WTC11 (cell line): Measurements from ENCODE around the gene ASPHD1. TPM values are rescaled to one million over a fixed set of nuclear protein-coding genes. Genes with fewer than 3 reads are reported as not detected.

ENCODE experiments used
- ATAC-seq: fragments of 200-7000 bp; cut with Tn5 transposase; 2 replicates; pipeline ENCODE4 v1.10.0; 2021; ENCODE audit warnings: mild to moderate bottlenecking, moderate library complexity
- CTCF ChIA-PET: fragments of 300-600 bp; sonication (Branson Sonifier 250); formaldehyde crosslinking; loops from one replicate; lab custom pipeline; 2021; ENCODE audit warnings: antibody characterized with exemption; lab: Charles Lee
- POLR2A ChIA-PET: fragments of 350-600 bp; sonication (Branson Sonifier 250); formaldehyde crosslinking; loops from one replicate; lab custom pipeline; 2021; ENCODE audit warnings: antibody characterized with exemption; lab: Charles Lee
- DNase-seq: peaks from one replicate; pipeline ENCODE4 v3.0.0; 2021; ENCODE audit warnings: low spot score
- H3K27ac Mint-ChIP-seq: 2 replicates; pipeline ENCODE4 v1.8.0; 2021; ENCODE audit warnings: mixed read lengths
- H3K27me3 Mint-ChIP-seq: 2 replicates; pipeline ENCODE4 v1.8.0; 2021; ENCODE audit warnings: low read depth, mild to moderate bottlenecking, moderate library complexity, mixed read lengths
- H3K36me3 Mint-ChIP-seq: 2 replicates; pipeline ENCODE4 v1.8.0; 2021; ENCODE audit warnings: mixed read lengths
- H3K4me1 Mint-ChIP-seq: 2 replicates; pipeline ENCODE4 v1.8.0; 2022; ENCODE audit warnings: mixed read lengths
- H3K4me3 Mint-ChIP-seq: 2 replicates; pipeline ENCODE4 v1.8.0; 2021; ENCODE audit warnings: mild to moderate bottlenecking, moderate library complexity, mixed read lengths
- H3K9me3 Mint-ChIP-seq: 2 replicates; pipeline ENCODE4 v1.8.0; 2021; ENCODE audit warnings: mixed read lengths
- CBFB ChIP-seq: sonication (generic); formaldehyde crosslinking; IDR thresholded peaks from 2 replicates; pipeline ENCODE4 v1.8.1; 2022; ENCODE audit warnings: mild to moderate bottlenecking, low read depth, missing genetic modification reagents
- CREB1 ChIP-seq: sonication (generic); formaldehyde crosslinking; IDR thresholded peaks from 2 replicates; pipeline ENCODE4 v1.8.0; 2023; ENCODE audit warnings: mild to moderate bottlenecking, missing genetic modification reagents
- FOXP1 ChIP-seq: sonication (generic); formaldehyde crosslinking; IDR thresholded peaks from 2 replicates; pipeline ENCODE4 v1.8.0; 2022; ENCODE audit warnings: missing genetic modification reagents, mild to moderate bottlenecking, moderate library complexity, borderline replicate concordance
- GABPB1 ChIP-seq: sonication (generic); formaldehyde crosslinking; IDR thresholded peaks from 2 replicates; pipeline ENCODE4 v1.8.1; 2023; ENCODE audit warnings: mild to moderate bottlenecking, missing genetic modification reagents
- GRHL2 ChIP-seq: fragments of 250-450 bp; sonication (Bioruptor Pico); IDR thresholded peaks from 2 replicates; pipeline ENCODE4 v1.8.0; 2022; ENCODE audit warnings: mild to moderate bottlenecking, moderate library complexity; ENCODE audit not compliant: insufficient replicate concordance, severe bottlenecking
- JUN ChIP-seq: sonication (generic); formaldehyde crosslinking; IDR thresholded peaks from 2 replicates; pipeline ENCODE4 v1.8.0; 2023; ENCODE audit warnings: mild to moderate bottlenecking, missing genetic modification reagents
- KAT7 ChIP-seq: sonication (generic); formaldehyde crosslinking; IDR thresholded peaks from 2 replicates; pipeline ENCODE4 v1.8.1; 2023; ENCODE audit warnings: missing genetic modification reagents, mild to moderate bottlenecking, borderline replicate concordance
- MYBL2 ChIP-seq: sonication (generic); formaldehyde crosslinking; IDR thresholded peaks from 2 replicates; pipeline ENCODE4 v1.8.1; 2023; ENCODE audit warnings: mild to moderate bottlenecking, moderate library complexity, missing genetic modification reagents
- NR1H2 ChIP-seq: sonication (generic); formaldehyde crosslinking; IDR thresholded peaks from 2 replicates; pipeline ENCODE4 v1.9.0; 2021; ENCODE audit warnings: mild to moderate bottlenecking, moderate library complexity, missing genetic modification reagents
- NR3C1 ChIP-seq: sonication (generic); formaldehyde crosslinking; conservative IDR thresholded peaks from 2 replicates; pipeline ENCODE4 v1.8.1; 2023; ENCODE audit warnings: low read depth, mild to moderate bottlenecking, missing genetic modification reagents
- OVOL2 ChIP-seq: fragments of 250-450 bp; sonication (Bioruptor Pico); IDR thresholded peaks from 2 replicates; pipeline ENCODE4 v1.9.0; 2021; ENCODE audit warnings: mild to moderate bottlenecking, borderline replicate concordance
- RELA ChIP-seq: sonication (generic); formaldehyde crosslinking; IDR thresholded peaks from 2 replicates; pipeline ENCODE4 v1.8.1; 2022; ENCODE audit warnings: missing genetic modification reagents, mild to moderate bottlenecking, borderline replicate concordance
- TEAD4 ChIP-seq: sonication (generic); formaldehyde crosslinking; IDR thresholded peaks from 2 replicates; pipeline ENCODE4 v1.8.0; 2022; ENCODE audit warnings: mild to moderate bottlenecking, missing genetic modification reagents
- ZBTB21 ChIP-seq: sonication (generic); formaldehyde crosslinking; IDR thresholded peaks from 2 replicates; pipeline ENCODE4 v1.8.1; 2023; ENCODE audit warnings: mild to moderate bottlenecking, missing genetic modification reagents, borderline replicate concordance
- ZNF138 ChIP-seq: sonication (generic); formaldehyde crosslinking; conservative IDR thresholded peaks from 2 replicates; pipeline ENCODE4 v1.8.1; 2022; ENCODE audit warnings: mild to moderate bottlenecking, moderate library complexity, missing genetic modification reagents
- ZNF219 ChIP-seq: sonication (generic); formaldehyde crosslinking; IDR thresholded peaks from 2 replicates; pipeline ENCODE4 v1.8.0; 2023; ENCODE audit warnings: missing genetic modification reagents, mild to moderate bottlenecking, borderline replicate concordance
- ZNF396 ChIP-seq: fragments of 250-450 bp; sonication (Bioruptor Pico); IDR thresholded peaks from 2 replicates; pipeline ENCODE4 v1.8.0; 2021; ENCODE audit warnings: mild to moderate bottlenecking, moderate library complexity, borderline replicate concordance
- ZNF423 ChIP-seq: fragments of 250-450 bp; sonication (Bioruptor Pico); IDR thresholded peaks from 2 replicates; pipeline ENCODE4 v2.1.2; 2022; ENCODE audit warnings: mild to moderate bottlenecking, moderate library complexity
- ZNF671 ChIP-seq: fragments of 250-450 bp; sonication (Bioruptor Pico); IDR thresholded peaks from 2 replicates; pipeline ENCODE4 v1.8.0; 2021; ENCODE audit warnings: mild to moderate bottlenecking
- total RNA-seq: library from RNA; stranded (reverse); gene quantifications from 3 replicates; pipeline ENCODE4 v1.2.3, GENCODE V29; 2021
- TF ChIP-seq, protein P1 (sequence below): sonication (generic); formaldehyde crosslinking; IDR thresholded peaks from 2 replicates; pipeline ENCODE4 v1.8.0; 2022; ENCODE audit warnings: missing genetic modification reagents
- TF ChIP-seq, protein P2 (sequence below): sonication (generic); formaldehyde crosslinking; IDR thresholded peaks from 2 replicates; pipeline ENCODE4 v1.8.1; 2022; ENCODE audit warnings: mild to moderate bottlenecking, missing genetic modification reagents, moderate library complexity, borderline replicate concordance
- TF ChIP-seq, protein P3 (sequence below): sonication (generic); formaldehyde crosslinking; IDR thresholded peaks from 2 replicates; pipeline ENCODE4 v1.8.0; 2023; ENCODE audit warnings: missing genetic modification reagents
- TF ChIP-seq, protein P4 (sequence below): sonication (generic); formaldehyde crosslinking; IDR thresholded peaks from 2 replicates; pipeline ENCODE4 v1.8.0; 2022; ENCODE audit warnings: mild to moderate bottlenecking, missing genetic modification reagents
- TF ChIP-seq, protein P5 (sequence below): sonication (generic); formaldehyde crosslinking; IDR thresholded peaks from 2 replicates; pipeline ENCODE4 v1.8.1; 2022; ENCODE audit warnings: missing genetic modification reagents, borderline replicate concordance
- TF ChIP-seq, protein P6 (sequence below): sonication (generic); formaldehyde crosslinking; IDR thresholded peaks from 2 replicates; pipeline ENCODE4 v1.8.1; 2023; ENCODE audit warnings: mild to moderate bottlenecking, missing genetic modification reagents
- TF ChIP-seq, protein P7 (sequence below): fragments of 250-450 bp; sonication (Bioruptor Pico); IDR thresholded peaks from 2 replicates; pipeline ENCODE4 v1.9.0; 2021; ENCODE audit warnings: moderate library complexity, mild to moderate bottlenecking, inconsistent platforms, borderline replicate concordance

ASPHD1 gene
- total RNA-seq, 1 experiment from 2014 or later = 26.9 TPM

DNA sequence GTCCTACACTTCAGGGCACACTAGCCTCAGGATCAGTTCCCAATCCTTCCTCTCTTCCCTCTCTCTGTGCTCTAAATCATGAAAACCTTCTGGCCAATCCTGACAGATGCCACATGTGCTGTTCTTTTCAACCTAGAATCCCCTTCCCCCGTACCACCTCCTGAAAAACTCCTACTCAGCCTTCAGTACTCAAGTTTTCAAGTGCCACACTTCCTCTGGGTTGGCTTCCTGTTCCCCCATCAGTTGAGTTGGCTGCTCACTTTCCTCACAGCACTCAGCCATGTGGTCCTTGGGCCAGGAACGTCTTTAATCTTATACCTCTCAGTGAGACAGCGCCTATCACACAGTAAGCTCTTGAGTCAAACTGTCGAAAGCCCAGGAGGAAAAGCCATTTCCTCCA is 3.3 kb downstream of the ASPHD1 start (continued):
- TF ChIP-seq, protein P1, sequence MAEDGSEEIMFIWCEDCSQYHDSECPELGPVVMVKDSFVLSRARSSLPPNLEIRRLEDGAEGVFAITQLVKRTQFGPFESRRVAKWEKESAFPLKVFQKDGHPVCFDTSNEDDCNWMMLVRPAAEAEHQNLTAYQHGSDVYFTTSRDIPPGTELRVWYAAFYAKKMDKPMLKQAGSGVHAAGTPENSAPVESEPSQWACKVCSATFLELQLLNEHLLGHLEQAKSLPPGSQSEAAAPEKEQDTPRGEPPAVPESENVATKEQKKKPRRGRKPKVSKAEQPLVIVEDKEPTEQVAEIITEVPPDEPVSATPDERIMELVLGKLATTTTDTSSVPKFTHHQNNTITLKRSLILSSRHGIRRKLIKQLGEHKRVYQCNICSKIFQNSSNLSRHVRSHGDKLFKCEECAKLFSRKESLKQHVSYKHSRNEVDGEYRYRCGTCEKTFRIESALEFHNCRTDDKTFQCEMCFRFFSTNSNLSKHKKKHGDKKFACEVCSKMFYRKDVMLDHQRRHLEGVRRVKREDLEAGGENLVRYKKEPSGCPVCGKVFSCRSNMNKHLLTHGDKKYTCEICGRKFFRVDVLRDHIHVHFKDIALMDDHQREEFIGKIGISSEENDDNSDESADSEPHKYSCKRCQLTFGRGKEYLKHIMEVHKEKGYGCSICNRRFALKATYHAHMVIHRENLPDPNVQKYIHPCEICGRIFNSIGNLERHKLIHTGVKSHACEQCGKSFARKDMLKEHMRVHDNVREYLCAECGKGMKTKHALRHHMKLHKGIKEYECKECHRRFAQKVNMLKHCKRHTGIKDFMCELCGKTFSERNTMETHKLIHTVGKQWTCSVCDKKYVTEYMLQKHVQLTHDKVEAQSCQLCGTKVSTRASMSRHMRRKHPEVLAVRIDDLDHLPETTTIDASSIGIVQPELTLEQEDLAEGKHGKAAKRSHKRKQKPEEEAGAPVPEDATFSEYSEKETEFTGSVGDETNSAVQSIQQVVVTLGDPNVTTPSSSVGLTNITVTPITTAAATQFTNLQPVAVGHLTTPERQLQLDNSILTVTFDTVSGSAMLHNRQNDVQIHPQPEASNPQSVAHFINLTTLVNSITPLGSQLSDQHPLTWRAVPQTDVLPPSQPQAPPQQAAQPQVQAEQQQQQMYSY (CRISPR knock-in tag) = no peak
- no peak for TF ChIP-seq ZNF423 (CRISPR knock-in tag)
- TF ChIP-seq, protein P2, sequence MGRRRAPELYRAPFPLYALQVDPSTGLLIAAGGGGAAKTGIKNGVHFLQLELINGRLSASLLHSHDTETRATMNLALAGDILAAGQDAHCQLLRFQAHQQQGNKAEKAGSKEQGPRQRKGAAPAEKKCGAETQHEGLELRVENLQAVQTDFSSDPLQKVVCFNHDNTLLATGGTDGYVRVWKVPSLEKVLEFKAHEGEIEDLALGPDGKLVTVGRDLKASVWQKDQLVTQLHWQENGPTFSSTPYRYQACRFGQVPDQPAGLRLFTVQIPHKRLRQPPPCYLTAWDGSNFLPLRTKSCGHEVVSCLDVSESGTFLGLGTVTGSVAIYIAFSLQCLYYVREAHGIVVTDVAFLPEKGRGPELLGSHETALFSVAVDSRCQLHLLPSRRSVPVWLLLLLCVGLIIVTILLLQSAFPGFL (CRISPR knock-in tag) = no peak
- no peak for TF ChIP-seq FOXP1 (CRISPR knock-in tag)
- TF ChIP-seq ZNF138 = no peak
- no peak for TF ChIP-seq ZNF396
- TF ChIP-seq ZNF219 = no peak
- TF ChIP-seq, protein P3, sequence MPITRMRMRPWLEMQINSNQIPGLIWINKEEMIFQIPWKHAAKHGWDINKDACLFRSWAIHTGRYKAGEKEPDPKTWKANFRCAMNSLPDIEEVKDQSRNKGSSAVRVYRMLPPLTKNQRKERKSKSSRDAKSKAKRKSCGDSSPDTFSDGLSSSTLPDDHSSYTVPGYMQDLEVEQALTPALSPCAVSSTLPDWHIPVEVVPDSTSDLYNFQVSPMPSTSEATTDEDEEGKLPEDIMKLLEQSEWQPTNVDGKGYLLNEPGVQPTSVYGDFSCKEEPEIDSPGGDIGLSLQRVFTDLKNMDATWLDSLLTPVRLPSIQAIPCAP = no peak
- no peak for TF ChIP-seq NR3C1
- no peak for TF ChIP-seq CREB1 (CRISPR knock-in tag)
- TF ChIP-seq, protein P4, sequence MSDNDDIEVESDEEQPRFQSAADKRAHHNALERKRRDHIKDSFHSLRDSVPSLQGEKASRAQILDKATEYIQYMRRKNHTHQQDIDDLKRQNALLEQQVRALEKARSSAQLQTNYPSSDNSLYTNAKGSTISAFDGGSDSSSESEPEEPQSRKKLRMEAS (CRISPR knock-in tag) = no peak
- no peak for TF ChIP-seq MYBL2

DNA sequence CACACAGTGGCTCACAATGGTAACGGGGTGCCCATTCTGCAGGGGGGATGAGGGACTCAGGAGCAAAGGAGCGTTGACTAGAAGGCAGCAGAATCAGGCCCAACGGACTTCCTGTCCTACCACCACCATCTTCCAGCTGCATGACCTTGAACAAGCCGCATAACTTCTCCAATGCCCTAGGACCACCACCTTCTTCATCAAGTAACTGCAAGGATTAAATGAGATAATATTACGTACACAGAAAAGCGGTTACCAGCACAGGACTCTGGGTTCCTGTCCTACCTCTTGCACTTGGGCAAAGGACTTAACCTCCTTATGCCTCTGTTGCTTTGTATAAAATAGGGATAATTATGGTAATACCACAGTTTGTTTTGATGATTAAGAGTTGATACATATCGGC is 4.7 kb downstream of the ASPHD1 start:
- DNase-seq (no peak), ATAC-seq (no peak)
- no peak overlapping the region; the same call in 1 of the 2 replicates for H3K27ac Mint-ChIP-seq
- H3K4me1 Mint-ChIP-seq = peaks cover 17% of the 10 kb centered on the region
- CTCF ChIA-PET = no interaction called here
- POLR2A ChIA-PET = interaction anchor here (0.7 kb wide), 1 partner anchor 209 kb away, joined by 10 read pairs; no protein-coding TSS in a partner anchor
- H3K4me3 Mint-ChIP-seq = no peak overlapping the region
- no peaks in the 10 kb centered on the region for H3K27me3 Mint-ChIP-seq
- no peaks in the 10 kb centered on the region for H3K9me3 Mint-ChIP-seq
- peaks cover 4% of the 10 kb centered on the region; the same call in 1 of the 2 replicates for H3K36me3 Mint-ChIP-seq
- TF ChIP-seq KAT7 (CRISPR knock-in tag) (no peak), CBFB (CRISPR knock-in tag) (no peak), GRHL2 (no peak), ZNF219 (no peak), RELA (no peak), TEAD4 (no peak), ZNF671 (CRISPR knock-in tag) (no peak), JUN (no peak), ZNF423 (CRISPR knock-in tag) (no peak), ZBTB21 (no peak), OVOL2 (CRISPR knock-in tag) (no peak), GABPB1 (CRISPR knock-in tag) (no peak), NR1H2 (CRISPR knock-in tag) (no peak)
- TF ChIP-seq, protein P2 (CRISPR knock-in tag) = no peak
- TF ChIP-seq, protein P3 = no peak
- TF ChIP-seq, protein P5, sequence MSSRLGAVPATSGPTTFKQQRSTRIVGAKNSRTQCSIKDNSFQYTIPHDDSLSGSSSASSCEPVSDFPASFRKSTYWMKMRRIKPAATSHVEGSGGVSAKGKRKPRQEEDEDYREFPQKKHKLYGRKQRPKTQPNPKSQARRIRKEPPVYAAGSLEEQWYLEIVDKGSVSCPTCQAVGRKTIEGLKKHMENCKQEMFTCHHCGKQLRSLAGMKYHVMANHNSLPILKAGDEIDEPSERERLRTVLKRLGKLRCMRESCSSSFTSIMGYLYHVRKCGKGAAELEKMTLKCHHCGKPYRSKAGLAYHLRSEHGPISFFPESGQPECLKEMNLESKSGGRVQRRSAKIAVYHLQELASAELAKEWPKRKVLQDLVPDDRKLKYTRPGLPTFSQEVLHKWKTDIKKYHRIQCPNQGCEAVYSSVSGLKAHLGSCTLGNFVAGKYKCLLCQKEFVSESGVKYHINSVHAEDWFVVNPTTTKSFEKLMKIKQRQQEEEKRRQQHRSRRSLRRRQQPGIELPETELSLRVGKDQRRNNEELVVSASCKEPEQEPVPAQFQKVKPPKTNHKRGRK = no peak
- TF ChIP-seq, protein P6, sequence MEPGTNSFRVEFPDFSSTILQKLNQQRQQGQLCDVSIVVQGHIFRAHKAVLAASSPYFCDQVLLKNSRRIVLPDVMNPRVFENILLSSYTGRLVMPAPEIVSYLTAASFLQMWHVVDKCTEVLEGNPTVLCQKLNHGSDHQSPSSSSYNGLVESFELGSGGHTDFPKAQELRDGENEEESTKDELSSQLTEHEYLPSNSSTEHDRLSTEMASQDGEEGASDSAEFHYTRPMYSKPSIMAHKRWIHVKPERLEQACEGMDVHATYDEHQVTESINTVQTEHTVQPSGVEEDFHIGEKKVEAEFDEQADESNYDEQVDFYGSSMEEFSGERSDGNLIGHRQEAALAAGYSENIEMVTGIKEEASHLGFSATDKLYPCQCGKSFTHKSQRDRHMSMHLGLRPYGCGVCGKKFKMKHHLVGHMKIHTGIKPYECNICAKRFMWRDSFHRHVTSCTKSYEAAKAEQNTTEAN (CRISPR knock-in tag) = no peak
- TF ChIP-seq, protein P7, sequence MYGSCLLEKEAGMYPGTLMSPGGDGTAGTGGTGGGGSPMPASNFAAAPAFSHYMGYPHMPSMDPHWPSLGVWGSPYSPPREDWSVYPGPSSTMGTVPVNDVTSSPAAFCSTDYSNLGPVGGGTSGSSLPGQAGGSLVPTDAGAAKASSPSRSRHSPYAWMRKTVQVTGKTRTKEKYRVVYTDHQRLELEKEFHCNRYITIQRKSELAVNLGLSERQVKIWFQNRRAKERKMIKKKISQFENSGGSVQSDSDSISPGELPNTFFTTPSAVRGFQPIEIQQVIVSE (CRISPR knock-in tag) = no peak
